Ishikawa (cell line): ENCODE data around the gene DAND5.

Source experiments
- CEBPB ChIP-seq: IDR thresholded peaks from 2 replicates; pipeline ENCODE4 v1.6.1; 2012
- CREB1 ChIP-seq: IDR thresholded peaks from 2 replicates; pipeline ENCODE4 v1.6.1; 2012; ENCODE audit warnings: low read depth
- EGR1 ChIP-seq: IDR thresholded peaks from 2 replicates; pipeline ENCODE4 v1.6.1; 2012
- EP300 ChIP-seq: IDR thresholded peaks from 2 replicates; pipeline ENCODE4 v1.6.1; 2012; ENCODE audit warnings: borderline replicate concordance
- FOXM1 ChIP-seq: IDR thresholded peaks from 2 replicates; pipeline ENCODE4 v1.6.1; 2012; ENCODE audit warnings: low read depth, borderline replicate concordance
- NFIC ChIP-seq: IDR thresholded peaks from 2 replicates; pipeline ENCODE4 v1.6.1; 2012
- RAD21 ChIP-seq: IDR thresholded peaks from 2 replicates; pipeline ENCODE4 v1.6.1; 2012; ENCODE audit warnings: low read depth
- TAF1 ChIP-seq: IDR thresholded peaks from 2 replicates; pipeline ENCODE4 v1.6.1; 2012; ENCODE audit warnings: low read depth, mild to moderate bottlenecking
- TCF12 ChIP-seq: IDR thresholded peaks from 2 replicates; pipeline ENCODE4 v1.6.1; 2012; ENCODE audit warnings: low read depth
- TEAD4 ChIP-seq: IDR thresholded peaks from 2 replicates; pipeline ENCODE4 v1.6.1; 2012
- YY1 ChIP-seq: IDR thresholded peaks from 2 replicates; pipeline ENCODE4 v1.6.1; 2012; ENCODE audit warnings: low read depth
- ZBTB7A ChIP-seq: IDR thresholded peaks from 2 replicates; pipeline ENCODE4 v1.6.1; 2012; ENCODE audit warnings: low read depth
- TF ChIP-seq, protein P1 (sequence below): IDR thresholded peaks from 2 replicates; pipeline ENCODE4 v1.6.1; 2012; ENCODE audit warnings: low read depth, mild to moderate bottlenecking
- TF ChIP-seq, protein P2 (sequence below): IDR thresholded peaks from 2 replicates; pipeline ENCODE4 v1.6.1; 2012
- TF ChIP-seq, protein P3 (sequence below): IDR thresholded peaks from 2 replicates; pipeline ENCODE4 v1.6.1; 2012

The DAND5 gene

DNA sequence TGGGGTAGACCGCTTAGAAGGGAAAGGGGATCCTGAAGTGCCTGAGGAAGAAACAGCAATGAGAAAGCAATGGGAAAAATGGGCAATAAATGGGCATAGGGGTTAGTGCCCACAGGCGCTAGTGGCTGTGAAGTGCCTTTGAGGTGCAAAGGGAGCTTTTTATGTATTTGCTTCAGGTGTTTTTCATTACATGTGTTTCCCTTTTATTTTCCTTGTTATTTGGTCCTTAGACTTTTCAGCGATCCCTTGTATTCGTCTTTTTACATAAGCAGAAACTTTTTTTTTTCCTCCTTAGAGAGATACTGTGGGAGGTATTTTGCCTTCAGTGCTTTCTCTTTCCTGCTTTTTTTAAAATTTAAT, 45.5 kb downstream of the DAND5 start:
- no peak for TF ChIP-seq FOXM1
- TF ChIP-seq CREB1, result no peak
- no peak for TF ChIP-seq TCF12
- TF ChIP-seq, protein P1, sequence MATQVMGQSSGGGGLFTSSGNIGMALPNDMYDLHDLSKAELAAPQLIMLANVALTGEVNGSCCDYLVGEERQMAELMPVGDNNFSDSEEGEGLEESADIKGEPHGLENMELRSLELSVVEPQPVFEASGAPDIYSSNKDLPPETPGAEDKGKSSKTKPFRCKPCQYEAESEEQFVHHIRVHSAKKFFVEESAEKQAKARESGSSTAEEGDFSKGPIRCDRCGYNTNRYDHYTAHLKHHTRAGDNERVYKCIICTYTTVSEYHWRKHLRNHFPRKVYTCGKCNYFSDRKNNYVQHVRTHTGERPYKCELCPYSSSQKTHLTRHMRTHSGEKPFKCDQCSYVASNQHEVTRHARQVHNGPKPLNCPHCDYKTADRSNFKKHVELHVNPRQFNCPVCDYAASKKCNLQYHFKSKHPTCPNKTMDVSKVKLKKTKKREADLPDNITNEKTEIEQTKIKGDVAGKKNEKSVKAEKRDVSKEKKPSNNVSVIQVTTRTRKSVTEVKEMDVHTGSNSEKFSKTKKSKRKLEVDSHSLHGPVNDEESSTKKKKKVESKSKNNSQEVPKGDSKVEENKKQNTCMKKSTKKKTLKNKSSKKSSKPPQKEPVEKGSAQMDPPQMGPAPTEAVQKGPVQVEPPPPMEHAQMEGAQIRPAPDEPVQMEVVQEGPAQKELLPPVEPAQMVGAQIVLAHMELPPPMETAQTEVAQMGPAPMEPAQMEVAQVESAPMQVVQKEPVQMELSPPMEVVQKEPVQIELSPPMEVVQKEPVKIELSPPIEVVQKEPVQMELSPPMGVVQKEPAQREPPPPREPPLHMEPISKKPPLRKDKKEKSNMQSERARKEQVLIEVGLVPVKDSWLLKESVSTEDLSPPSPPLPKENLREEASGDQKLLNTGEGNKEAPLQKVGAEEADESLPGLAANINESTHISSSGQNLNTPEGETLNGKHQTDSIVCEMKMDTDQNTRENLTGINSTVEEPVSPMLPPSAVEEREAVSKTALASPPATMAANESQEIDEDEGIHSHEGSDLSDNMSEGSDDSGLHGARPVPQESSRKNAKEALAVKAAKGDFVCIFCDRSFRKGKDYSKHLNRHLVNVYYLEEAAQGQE, result no peak
- TF ChIP-seq, protein P2, sequence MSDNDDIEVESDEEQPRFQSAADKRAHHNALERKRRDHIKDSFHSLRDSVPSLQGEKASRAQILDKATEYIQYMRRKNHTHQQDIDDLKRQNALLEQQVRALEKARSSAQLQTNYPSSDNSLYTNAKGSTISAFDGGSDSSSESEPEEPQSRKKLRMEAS, result no peak
- TF ChIP-seq TEAD4, result no peak
- TF ChIP-seq, protein P3, sequence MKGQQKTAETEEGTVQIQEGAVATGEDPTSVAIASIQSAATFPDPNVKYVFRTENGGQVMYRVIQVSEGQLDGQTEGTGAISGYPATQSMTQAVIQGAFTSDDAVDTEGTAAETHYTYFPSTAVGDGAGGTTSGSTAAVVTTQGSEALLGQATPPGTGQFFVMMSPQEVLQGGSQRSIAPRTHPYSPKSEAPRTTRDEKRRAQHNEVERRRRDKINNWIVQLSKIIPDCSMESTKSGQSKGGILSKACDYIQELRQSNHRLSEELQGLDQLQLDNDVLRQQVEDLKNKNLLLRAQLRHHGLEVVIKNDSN, result no peak
- no peak for TF ChIP-seq NFIC
- no peak for TF ChIP-seq EP300
- no peak for TF ChIP-seq ZBTB7A
- no peak for TF ChIP-seq TAF1
- TF ChIP-seq CEBPB, result no peak
- no peak for TF ChIP-seq EGR1
- TF ChIP-seq YY1, result no peak

DNA sequence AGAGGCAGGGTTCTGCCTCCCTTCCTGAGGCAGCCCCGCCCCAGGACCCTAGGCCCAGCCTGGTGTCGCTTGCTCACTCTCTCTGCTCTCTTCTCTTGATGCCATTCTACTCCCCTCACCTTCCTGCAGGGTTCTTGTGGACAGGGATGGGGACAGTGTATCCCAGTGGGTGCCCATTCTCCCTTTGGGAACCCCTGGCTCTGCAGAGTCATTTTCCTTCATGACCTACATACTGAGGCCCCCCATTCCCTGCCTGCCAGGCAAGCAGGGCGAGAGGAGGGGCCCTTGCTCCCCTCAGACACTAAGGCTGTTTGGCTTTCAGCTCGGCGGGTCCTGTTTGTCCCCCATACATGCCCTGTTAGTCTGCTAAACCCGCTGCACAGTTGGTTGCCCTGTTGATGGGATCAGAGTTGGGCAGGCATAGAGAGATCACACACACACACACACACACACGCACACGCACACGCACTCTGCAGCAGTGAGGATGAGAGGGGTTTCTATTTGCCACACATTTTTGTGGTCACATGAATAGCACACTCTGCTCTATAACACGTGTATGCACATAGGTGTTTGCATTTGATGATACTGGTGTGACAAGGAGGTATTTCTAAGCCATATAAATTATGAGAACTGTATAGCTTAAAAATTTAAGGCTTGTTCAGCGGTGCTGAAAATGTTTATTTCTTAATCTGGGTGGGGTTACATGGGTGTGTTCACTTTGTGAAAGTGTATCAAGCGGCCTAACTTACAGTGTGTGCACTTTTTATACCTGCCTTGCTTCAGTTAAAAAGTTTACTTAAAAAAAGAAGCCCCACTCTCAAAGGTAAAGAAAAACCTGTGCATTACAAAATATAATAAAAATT, 46.2 kb downstream of the DAND5 start:
- TF ChIP-seq CREB1 (no peak), TEAD4 (no peak), RAD21 (no peak), YY1 (no peak), TCF12 (no peak)

DNA sequence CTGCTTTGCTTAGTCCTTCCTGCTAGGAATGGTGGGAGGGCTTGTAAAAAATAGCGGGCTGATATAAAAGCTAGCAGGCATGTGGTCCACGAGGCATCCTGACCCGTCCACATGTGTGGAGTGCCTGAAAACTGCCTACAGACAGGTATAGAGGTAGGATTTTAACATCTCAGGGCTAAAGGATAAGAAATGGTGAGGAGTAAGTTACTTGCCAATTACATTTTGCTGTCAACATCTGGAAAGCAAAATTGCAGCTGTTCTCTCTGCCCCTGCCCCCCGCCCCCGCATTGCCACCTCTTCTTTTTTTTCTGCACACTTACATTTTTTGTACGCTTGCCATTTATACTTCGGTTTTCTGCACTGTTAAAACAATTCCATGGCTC, 46.9 kb downstream of the DAND5 start:
- TF ChIP-seq EP300 (no peak), NFIC (no peak), ZBTB7A (no peak), CEBPB (no peak), TAF1 (no peak), FOXM1 (no peak), YY1 (no peak), EGR1 (no peak), RAD21 (no peak), TEAD4 (no peak), TCF12 (no peak), CREB1 (no peak)
- TF ChIP-seq, protein P3, result no peak
- TF ChIP-seq, protein P2, result no peak
- TF ChIP-seq, protein P1, result no peak

DNA sequence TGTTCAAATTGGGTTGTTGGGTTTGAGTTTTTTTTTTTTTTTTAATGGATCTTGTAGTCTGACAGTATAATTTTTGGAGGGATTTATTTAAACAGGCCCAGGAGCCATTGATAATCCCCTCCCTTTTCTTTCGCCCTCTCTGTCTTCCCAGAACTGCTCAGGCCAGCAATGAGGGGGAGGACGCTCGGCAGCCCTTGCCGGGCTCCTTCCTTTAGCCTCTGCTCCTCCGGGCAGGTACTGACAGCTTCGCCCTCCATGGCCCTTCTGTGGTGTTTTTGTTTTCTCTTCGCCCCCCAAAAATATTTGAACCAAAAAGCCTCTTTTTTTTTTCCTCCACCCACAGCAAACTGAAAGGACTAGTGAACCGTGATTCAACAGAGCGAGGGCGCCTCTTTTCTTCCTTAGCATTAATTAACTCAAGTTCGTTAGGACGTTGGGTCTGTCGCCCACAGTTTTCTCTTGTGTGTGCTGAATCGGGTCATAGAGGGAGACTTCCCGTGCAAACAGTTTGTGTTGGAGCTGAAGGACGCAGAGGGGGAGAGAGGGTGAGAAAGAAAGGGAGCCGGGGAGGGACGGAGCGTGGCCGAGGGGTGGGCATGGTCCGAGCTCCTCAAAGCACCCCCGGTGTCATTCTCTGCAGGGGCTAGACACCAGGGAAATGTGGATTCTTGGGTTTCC, 47.4 kb downstream of the DAND5 start:
- TF ChIP-seq, protein P3, result no peak
- TF ChIP-seq CEBPB, result no peak
- TF ChIP-seq, protein P2, result no peak
